ENCODE measurements around the gene NEK11.

Gene NEK11

DNA sequence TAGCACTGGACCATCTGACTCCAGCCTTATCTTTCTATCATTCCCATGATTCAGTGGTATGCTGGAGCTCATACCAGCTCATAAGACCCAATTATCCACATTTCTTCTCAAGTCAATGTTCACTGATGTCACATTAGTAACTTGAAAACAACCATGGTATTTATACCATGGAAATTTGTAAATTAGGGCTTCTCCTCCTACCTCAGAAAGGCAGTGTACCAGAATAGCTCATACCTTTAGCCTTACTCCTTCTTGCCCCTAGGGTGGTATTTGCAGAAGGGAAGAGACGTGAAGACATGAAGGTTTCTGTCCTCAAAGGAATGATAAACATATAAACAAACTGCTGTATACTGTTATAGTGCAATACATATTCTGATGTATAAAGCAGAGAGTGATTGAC is 114.2 kb downstream of the NEK11 start:
- TF ChIP-seq, protein P1, sequence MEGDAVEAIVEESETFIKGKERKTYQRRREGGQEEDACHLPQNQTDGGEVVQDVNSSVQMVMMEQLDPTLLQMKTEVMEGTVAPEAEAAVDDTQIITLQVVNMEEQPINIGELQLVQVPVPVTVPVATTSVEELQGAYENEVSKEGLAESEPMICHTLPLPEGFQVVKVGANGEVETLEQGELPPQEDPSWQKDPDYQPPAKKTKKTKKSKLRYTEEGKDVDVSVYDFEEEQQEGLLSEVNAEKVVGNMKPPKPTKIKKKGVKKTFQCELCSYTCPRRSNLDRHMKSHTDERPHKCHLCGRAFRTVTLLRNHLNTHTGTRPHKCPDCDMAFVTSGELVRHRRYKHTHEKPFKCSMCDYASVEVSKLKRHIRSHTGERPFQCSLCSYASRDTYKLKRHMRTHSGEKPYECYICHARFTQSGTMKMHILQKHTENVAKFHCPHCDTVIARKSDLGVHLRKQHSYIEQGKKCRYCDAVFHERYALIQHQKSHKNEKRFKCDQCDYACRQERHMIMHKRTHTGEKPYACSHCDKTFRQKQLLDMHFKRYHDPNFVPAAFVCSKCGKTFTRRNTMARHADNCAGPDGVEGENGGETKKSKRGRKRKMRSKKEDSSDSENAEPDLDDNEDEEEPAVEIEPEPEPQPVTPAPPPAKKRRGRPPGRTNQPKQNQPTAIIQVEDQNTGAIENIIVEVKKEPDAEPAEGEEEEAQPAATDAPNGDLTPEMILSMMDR (conservative IDR thresholded peaks at IDR 0.05): no peak
- H3K27ac ChIP-seq: no peak overlapping the region

DNA sequence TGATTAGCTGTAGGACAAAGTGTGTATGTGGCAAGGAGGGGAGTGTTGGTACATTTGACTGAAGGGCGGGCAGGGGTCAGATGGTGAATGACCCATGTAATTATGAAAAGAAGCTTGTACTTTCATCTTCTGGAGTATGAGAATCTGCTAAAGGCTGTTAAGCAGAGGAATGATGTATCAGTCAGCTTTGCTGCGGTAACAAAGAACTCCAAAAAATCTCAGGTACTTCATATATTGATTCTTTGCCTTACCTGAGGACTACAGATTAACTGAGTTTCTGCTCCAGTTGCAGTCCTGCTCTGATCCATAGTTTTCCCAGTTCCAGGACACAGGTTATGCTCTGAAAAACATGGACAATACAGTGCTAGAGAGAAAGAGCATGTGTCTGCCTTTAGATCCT is 115.1 kb downstream of the NEK11 start:
- peak overlapping the region; percentile 40 for H3K27ac ChIP-seq
- TF ChIP-seq, protein P1 (conservative IDR thresholded peaks at IDR 0.05): no peak

DNA sequence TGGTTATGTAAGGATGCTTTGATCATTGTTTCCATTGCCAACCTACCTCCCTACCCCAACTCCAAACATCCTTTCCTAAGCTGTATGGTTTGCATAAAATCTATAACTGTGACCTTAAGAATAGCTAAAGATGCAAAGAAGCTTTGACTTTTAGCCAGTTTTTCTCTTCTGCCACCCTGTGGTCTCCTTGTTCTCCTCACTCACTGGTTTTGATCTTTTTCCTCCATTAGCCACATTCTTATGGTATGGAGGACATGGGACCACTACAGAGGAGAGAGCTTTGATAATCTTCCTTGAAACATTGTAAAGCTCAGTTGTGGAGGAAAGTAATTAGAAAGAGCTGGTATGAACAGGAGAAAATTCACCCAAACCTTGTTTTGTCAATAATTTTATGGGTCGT is 115.9 kb downstream of the NEK11 start:
- TF ChIP-seq, protein P1 (conservative IDR thresholded peaks at IDR 0.05): peak; percentile 28; the same call in 1 of the 2 replicates
- peak overlapping the region; percentile 40 for H3K27ac ChIP-seq

DNA sequence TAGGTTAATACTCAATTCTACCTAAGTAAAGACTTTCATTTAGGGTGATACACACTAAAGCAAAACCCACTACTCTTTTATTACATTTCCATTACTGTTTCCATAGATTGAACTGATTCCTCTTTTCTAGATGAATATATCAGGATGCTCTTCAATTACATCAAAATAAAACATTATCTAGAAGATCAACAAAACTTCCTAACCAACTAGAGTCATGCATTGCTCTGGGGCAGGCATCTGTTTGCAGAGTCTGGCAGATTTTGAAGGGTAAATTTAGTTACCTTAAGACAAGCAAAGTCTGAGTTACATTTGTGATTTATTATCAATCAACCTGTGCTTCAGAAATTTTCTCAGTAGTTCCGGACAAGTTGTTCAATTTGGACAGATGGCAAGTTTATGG is 117.1 kb downstream of the NEK11 start:
- H3K27ac ChIP-seq: no peak overlapping the region

DNA sequence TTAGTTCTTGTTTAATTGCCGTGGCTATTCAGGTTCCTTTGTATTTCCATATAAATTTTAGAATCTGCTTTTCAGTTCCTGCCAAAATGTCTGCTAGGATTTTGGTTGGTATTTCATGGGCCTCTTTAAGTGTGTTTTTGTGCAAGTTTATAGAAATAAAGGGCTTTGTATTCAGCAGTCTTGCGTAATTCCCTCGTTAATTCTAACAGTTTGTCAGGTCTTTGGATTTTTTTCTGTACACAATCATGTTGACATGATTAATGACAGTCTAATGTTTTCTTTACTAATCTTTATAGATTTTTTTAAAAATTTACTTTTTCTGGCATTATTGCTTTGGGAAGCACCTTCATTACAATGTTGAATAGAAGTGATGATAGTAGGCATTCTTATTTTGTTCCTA is 120.9 kb downstream of the NEK11 start:
- no peak overlapping the region for H3K27ac ChIP-seq
- TF ChIP-seq, protein P1 (conservative IDR thresholded peaks at IDR 0.05): no peak

More for the DNA sequence above, 117.1 kb downstream of the NEK11 start:
- TF ChIP-seq, protein P1 (conservative IDR thresholded peaks at IDR 0.05): no peak

DNA sequence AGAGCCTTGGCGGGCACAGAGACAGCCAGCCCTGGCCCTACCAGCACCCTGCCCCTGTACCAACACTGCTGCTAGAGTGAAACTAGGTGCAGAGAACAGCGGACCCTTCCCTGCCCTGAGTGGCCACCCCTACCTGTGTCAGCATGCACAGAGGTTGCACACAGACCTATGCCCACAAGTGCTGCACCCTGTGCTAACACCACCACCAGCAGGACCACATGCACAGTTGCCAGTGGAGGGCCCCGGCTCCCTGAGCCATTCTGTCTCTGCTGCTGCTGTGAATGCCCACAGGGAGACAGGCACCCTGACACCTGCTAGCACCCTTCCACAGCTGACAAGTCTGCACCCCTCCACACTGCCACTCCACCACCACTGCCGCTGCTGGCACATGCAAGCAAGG is 131.8 kb downstream of the NEK11 start:
- TF ChIP-seq, protein P1 (conservative IDR thresholded peaks at IDR 0.05): no peak
- no peak overlapping the region for H3K27ac ChIP-seq

DNA sequence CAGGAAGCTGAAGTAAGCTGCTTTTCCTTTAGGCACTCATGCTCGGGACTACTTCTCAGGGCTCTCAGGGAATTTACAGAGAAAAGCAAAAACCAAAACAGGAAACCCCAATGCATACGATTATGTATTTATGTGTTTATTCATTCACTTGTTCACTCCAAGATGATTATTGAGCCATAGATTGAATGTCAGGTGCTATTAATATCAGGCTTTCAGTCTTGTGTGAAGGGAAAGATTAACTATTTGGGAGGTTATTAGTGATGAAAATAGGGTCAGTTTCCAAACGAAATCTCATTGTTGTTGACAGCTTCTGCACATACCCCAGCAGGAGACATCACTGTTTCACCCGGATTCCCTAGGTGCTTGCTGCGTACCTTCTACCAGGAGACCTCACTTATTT is 135.8 kb downstream of the NEK11 start:
- TF ChIP-seq, protein P1 (conservative IDR thresholded peaks at IDR 0.05): no peak
- H3K27ac ChIP-seq: no peak overlapping the region

DNA sequence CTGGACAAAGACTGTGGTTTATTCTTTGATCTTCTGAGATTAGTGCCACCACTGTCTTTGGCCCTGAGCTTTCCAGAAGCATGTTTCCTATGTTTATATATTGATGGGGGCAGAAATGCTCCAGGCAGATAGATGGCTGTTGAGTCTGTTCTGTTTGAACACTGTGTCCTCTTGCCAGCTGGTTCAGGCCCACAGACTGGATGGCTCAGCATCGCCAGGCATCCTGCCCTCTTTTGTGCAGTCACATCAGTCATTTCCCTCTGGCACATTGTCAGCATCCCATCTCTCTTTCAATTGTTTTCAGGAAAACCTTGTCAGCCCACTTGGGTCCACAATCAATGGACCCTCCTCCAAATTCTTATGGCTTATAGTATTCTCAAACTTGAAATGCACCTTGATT is 141.2 kb downstream of the NEK11 start:
- TF ChIP-seq, protein P1 (conservative IDR thresholded peaks at IDR 0.05): no peak
- H3K27ac ChIP-seq: no peak overlapping the region

All from VCaP (cell line).